ENCODE data around the gene YBX3. TPM values are rescaled to one million over a fixed set of nuclear protein-coding genes. Genes with fewer than 3 reads are reported as not detected.

Gene YBX3
- total RNA-seq (2021), result 567 and 613 TPM in 2 replicates
- percentile 99 among the genes with signal in this experiment for Bru-seq, nascent RNA
- BruChase-seq, experiment 1, labeled RNA remaining after a 2-hour chase, result percentile 98 among the genes with signal in this experiment
- BruChase-seq, experiment 2, labeled RNA remaining after a 6-hour chase, result percentile 97 among the genes with signal in this experiment
- long read RNA-seq, transcript YBX3-206 (4 exons, 840 nt), result minor isoform, 8 of 2,460 reads
- long read RNA-seq, transcript YBX3-202 (9 exons, 1,708 nt), result major isoform, 1,159 of 2,460 reads
- long read RNA-seq, transcript YBX3-201 (10 exons, 1,796 nt), result minor isoform, 897 of 2,460 reads
- long read RNA-seq, partial matches to known transcripts, result 30 of 2,460 reads
- long read RNA-seq, other reads (novel, unspliced or antisense), result 366 of 2,460 reads

- peak within 1 kb of the TSS; percentile 95 for H3K4me2 ChIP-seq
- peaks cover 31% of the 10 kb centered on the region; the same call in 1 of the 2 replicates for H3F3A ChIP-seq (ENCODE audit: insufficient read depth, low read depth)
- H2AFZ ChIP-seq, result peak within 1 kb of the TSS; percentile 92
- H3K27me3 ChIP-seq (ENCODE audit: insufficient read depth, low read depth), result no peaks in the 10 kb centered on the region
- H3K4me1 ChIP-seq (replicated peaks; ENCODE audit: insufficient read depth), result peaks cover 60% of the 10 kb centered on the region
- no peaks in the 10 kb centered on the region for H3K9me3 ChIP-seq (ENCODE audit: insufficient read depth, low read depth)
- DNase-seq, result peak; percentile 63 to 91
- POLR2A ChIA-PET (ENCODE audit: unreplicated experiment), result interaction anchor here (0.5 to 0.7 kb wide), 4 partner anchors 17 to 1093 kb away, joined by 3 to 5 read pairs (median 4); no protein-coding TSS in a partner anchor
- H3K27ac ChIP-seq, result peak within 1 kb of the TSS; percentile 95
- BruUV-seq (replicated peaks), result no TSS peak
- H3K36me3 ChIP-seq (ENCODE audit: low read depth), result peaks cover 12% of the 10 kb centered on the region; the same call in 1 of the 2 replicates
- peaks cover 36% of the 10 kb centered on the region for H4K20me1 ChIP-seq (ENCODE audit: insufficient read depth)
- no peak for TF ChIP-seq EZH2 (IDR thresholded peaks at IDR 0.05; ENCODE audit: low read depth)
- TF ChIP-seq CTCF (conservative IDR thresholded peaks at IDR 0.05), result no peak
- intact Hi-C loops (cut with micrococcal nuclease; ENCODE audit: unreplicated experiment), result loop anchor here (1.0 to 5.0 kb wide), 5 partner anchors 17 to 1994 kb away; partner anchors contain the start of genes CDKN1B, GABARAPL1 and STYK1
- H3K9me2 ChIP-seq (ENCODE audit: insufficient read depth), result no peaks in the 10 kb centered on the region
- H3K4me3 ChIP-seq, result peak within 1 kb of the TSS; percentile 77
- CTCF ChIA-PET, result no interaction called here
- peaks cover 53% of the 10 kb centered on the region for H3K79me2 ChIP-seq (ENCODE audit: low read depth)
Measured at GRCh38 chr12:10722905-10723746, at the start of gene YBX3. TSS of gene YBX3 (minus strand) at chr12:10723323. CDS start at chr12:10723111, 212 bp downstream.

GRCh38 chr12:10771132-10771733 lies 48.1 kb upstream of the YBX3 start:
- no peaks in the 10 kb centered on the region for H3K9me3 ChIP-seq (ENCODE audit: insufficient read depth, low read depth)
- TF ChIP-seq CTCF (conservative IDR thresholded peaks at IDR 0.05) (peak; percentile 85), EZH2 (IDR thresholded peaks at IDR 0.05; ENCODE audit: low read depth) (no peak)
- H3F3A ChIP-seq (ENCODE audit: insufficient read depth, low read depth), result no peaks in the 10 kb centered on the region
- no peak for DNase-seq
- H3K4me1 ChIP-seq (replicated peaks; ENCODE audit: insufficient read depth), result no peaks in the 10 kb centered on the region
- ChIA-PET POLR2A (ENCODE audit: unreplicated experiment) (interaction anchor here (0.6 kb wide), 2 partner anchors 422 to 1515 kb away, joined by 3 read pairs; no protein-coding TSS in a partner anchor), CTCF (interaction anchor here (0.5 to 2.0 kb wide), 8 partner anchors 428 to 1265 kb away, joined by 3 to 18 read pairs (median 4); no protein-coding TSS in a partner anchor)
- no peak overlapping the region for H3K4me2 ChIP-seq
- no TSS peak for BruUV-seq (replicated peaks)
- H2AFZ ChIP-seq, result no peak overlapping the region
- H3K9me2 ChIP-seq (ENCODE audit: insufficient read depth), result no peaks in the 10 kb centered on the region
- no peaks in the 10 kb centered on the region for H4K20me1 ChIP-seq (ENCODE audit: insufficient read depth)
- H3K27ac ChIP-seq, result no peak overlapping the region
- no peak overlapping the region for H3K4me3 ChIP-seq
- intact Hi-C loops (cut with micrococcal nuclease; ENCODE audit: unreplicated experiment), result loop anchor here (1.0 to 2.0 kb wide), 3 partner anchors 428 to 1934 kb away; no protein-coding TSS in a partner anchor
- no peaks in the 10 kb centered on the region for H3K36me3 ChIP-seq (ENCODE audit: low read depth)
- H3K27me3 ChIP-seq (ENCODE audit: insufficient read depth, low read depth), result peaks cover 20% of the 10 kb centered on the region; the same call in 1 of the 2 replicates
- no peaks in the 10 kb centered on the region for H3K79me2 ChIP-seq (ENCODE audit: low read depth)

GRCh38 chr12:10759657-10760056 lies 36.5 kb upstream of the YBX3 start:
- ChIA-PET CTCF (interaction anchor here (0.7 kb wide), 1 partner anchor 9 kb away, joined by 4 read pairs; no protein-coding TSS in a partner anchor), POLR2A (ENCODE audit: unreplicated experiment) (no interaction called here)
- Histone ChIP-seq H4K20me1 (ENCODE audit: insufficient read depth) (no peaks in the 10 kb centered on the region), H3K4me3 (no peak overlapping the region), H3K27ac (no peak overlapping the region), H3K4me1 (replicated peaks; ENCODE audit: insufficient read depth) (no peaks in the 10 kb centered on the region), H3K79me2 (ENCODE audit: low read depth) (no peaks in the 10 kb centered on the region), H2AFZ (no peak overlapping the region), H3K27me3 (ENCODE audit: insufficient read depth, low read depth) (no peaks in the 10 kb centered on the region), H3F3A (ENCODE audit: insufficient read depth, low read depth) (no peaks in the 10 kb centered on the region), H3K36me3 (ENCODE audit: low read depth) (no peaks in the 10 kb centered on the region), H3K9me3 (ENCODE audit: insufficient read depth, low read depth) (peaks cover 13% of the 10 kb centered on the region), H3K4me2 (no peak overlapping the region), H3K9me2 (ENCODE audit: insufficient read depth) (no peaks in the 10 kb centered on the region)
- no peak for DNase-seq
- intact Hi-C loops (cut with micrococcal nuclease; ENCODE audit: unreplicated experiment), result loop anchor here (10.0 kb wide), 2 partner anchors 395 to 725 kb away; partner anchors contain the start of gene CLEC9A
- no TSS peak for BruUV-seq (replicated peaks)
- TF ChIP-seq EZH2 (IDR thresholded peaks at IDR 0.05; ENCODE audit: low read depth) (no peak), CTCF (conservative IDR thresholded peaks at IDR 0.05) (no peak)
